ENCODE measurements around the gene TTLL3. TPM values are rescaled to one million over a fixed set of nuclear protein-coding genes. Genes with fewer than 3 reads are reported as not detected.

TTLL3 gene
- polyA plus RNA-seq, 1 donor (not counting 4 experiments of a cell fraction or from before 2014, with no cell fraction given), result 11.3 TPM

GRCh38 chr3:9878700-9879099, 68.6 kb downstream of the TTLL3 start:
- no peak overlapping the region for H2AFZ ChIP-seq (ENCODE audit: control insufficient read depth, low read length)
- no peak overlapping the region for H3K27ac ChIP-seq (ENCODE audit: control insufficient read depth, insufficient read depth, low read length)
- no peak overlapping the region for H3K4me3 ChIP-seq (ENCODE audit: control insufficient read depth in 2 of 3, extremely low read depth in 1 of 3, insufficient read depth in 2 of 3, low read depth in 1 of 3, low read length in 3 of 3)
- no peaks in the 10 kb centered on the region for H3K9me3 ChIP-seq (ENCODE audit: control insufficient read depth, low read depth, low read length)
- H3K4me2 ChIP-seq (ENCODE audit: control insufficient read depth, extremely low read depth, insufficient read depth, low read depth, low read length), result no peak overlapping the region
- no peak for FAIRE-seq
- H3K79me2 ChIP-seq (ENCODE audit: control insufficient read depth, insufficient read depth, low read length), result no peaks in the 10 kb centered on the region
- dilution Hi-C loops (cut with MboI; ENCODE audit: extremely low pct_ligation_motif_present, low sequenced_read_pairs), result no loop called here
- no peaks in the 10 kb centered on the region for H4K20me1 ChIP-seq (ENCODE audit: control insufficient read depth, extremely low read depth, insufficient read depth, low read length)
- no peak overlapping the region for H3K9ac ChIP-seq (ENCODE audit: control insufficient read depth, extremely low read depth, insufficient read depth, low read length)
- TF ChIP-seq CTCF (optimal IDR thresholded peaks at IDR 0.05 in 1 of 3, IDR thresholded peaks at IDR 0.05 in 1 of 3, conservative IDR thresholded peaks at IDR 0.05 in 1 of 3; ENCODE audit: extremely low read depth in 1 of 3, insufficient read depth in 2 of 3, low read length in 3 of 3) (no peak), EZH2 (IDR thresholded peaks at IDR 0.05; ENCODE audit: low read length) (no peak)
- no peaks in the 10 kb centered on the region for H3K9me1 ChIP-seq (ENCODE audit: control insufficient read depth, extremely low read depth, insufficient read depth, low read length)
- no peaks in the 10 kb centered on the region for H3K27me3 ChIP-seq (ENCODE audit: control insufficient read depth, extremely low read depth, insufficient read depth, low read length)
- no peak for DNase-seq (ENCODE audit: low read depth, low spot score)
- H3K4me1 ChIP-seq (ENCODE audit: control insufficient read depth, extremely low read depth, insufficient read depth, low read length), result peaks cover 5% of the 10 kb centered on the region
- H3K36me3 ChIP-seq (ENCODE audit: control insufficient read depth in 2 of 2, extremely low read depth in 1 of 2, insufficient read depth in 2 of 2, low read length in 2 of 2), result no peaks in the 10 kb centered on the region

GRCh38 chr3:9879830-9880549, 69.9 kb downstream of the TTLL3 start, which contains the start of gene CIDEC:
CIDEC (minus strand) TSS chr3:9880253; CDS start chr3:9878486, 1,767 bp downstream.
- H3K9ac ChIP-seq (ENCODE audit: control insufficient read depth, extremely low read depth, insufficient read depth, low read length), result no peak within 1 kb of the TSS
- no peaks in the 10 kb centered on the region for H3K79me2 ChIP-seq (ENCODE audit: control insufficient read depth, insufficient read depth, low read length)
- no peak within 1 kb of the TSS for H3K27ac ChIP-seq (ENCODE audit: control insufficient read depth, insufficient read depth, low read length)
- H3K27me3 ChIP-seq (ENCODE audit: control insufficient read depth, extremely low read depth, insufficient read depth, low read length), result no peaks in the 10 kb centered on the region
- H3K4me3 ChIP-seq (ENCODE audit: control insufficient read depth in 2 of 3, extremely low read depth in 1 of 3, insufficient read depth in 2 of 3, low read depth in 1 of 3, low read length in 3 of 3), result no peak within 1 kb of the TSS
- H2AFZ ChIP-seq (ENCODE audit: control insufficient read depth, low read length), result no peak within 1 kb of the TSS
- no peak for FAIRE-seq
- no peaks in the 10 kb centered on the region for H3K9me1 ChIP-seq (ENCODE audit: control insufficient read depth, extremely low read depth, insufficient read depth, low read length)
- H4K20me1 ChIP-seq (ENCODE audit: control insufficient read depth, extremely low read depth, insufficient read depth, low read length), result no peaks in the 10 kb centered on the region
- peaks cover 18% of the 10 kb centered on the region for H3K4me1 ChIP-seq (ENCODE audit: control insufficient read depth, extremely low read depth, insufficient read depth, low read length)
- dilution Hi-C loops (cut with MboI; ENCODE audit: extremely low pct_ligation_motif_present, low sequenced_read_pairs), result no loop called here
- H3K4me2 ChIP-seq (ENCODE audit: control insufficient read depth, extremely low read depth, insufficient read depth, low read depth, low read length), result no peak within 1 kb of the TSS
- TF ChIP-seq CTCF (optimal IDR thresholded peaks at IDR 0.05 in 1 of 3, IDR thresholded peaks at IDR 0.05 in 1 of 3, conservative IDR thresholded peaks at IDR 0.05 in 1 of 3; ENCODE audit: extremely low read depth in 1 of 3, insufficient read depth in 2 of 3, low read length in 3 of 3) (no peak), EZH2 (IDR thresholded peaks at IDR 0.05; ENCODE audit: low read length) (no peak)
- no peak for DNase-seq (ENCODE audit: low read depth, low spot score)
- no peaks in the 10 kb centered on the region for H3K36me3 ChIP-seq (ENCODE audit: control insufficient read depth in 2 of 2, extremely low read depth in 1 of 2, insufficient read depth in 2 of 2, low read length in 2 of 2)
- no peaks in the 10 kb centered on the region for H3K9me3 ChIP-seq (ENCODE audit: control insufficient read depth, low read depth, low read length)
